HAP-1 (cell line): ENCODE measurements around the gene SNRPA.

Experiments
- DNase-seq, 2 experiments: peaks; one replicate each; pipeline ENCODE4 v3.0.0-alpha.2; 2016 to 2020; ENCODE audit warnings: low spot score in 2 of 2
- H3K27me3 ChIP-seq: fragments of 250-450 bp; sonication (Bioruptor Pico); 2 replicates; pipeline ENCODE4 v1.5.1; 2020; ENCODE audit warnings: low read depth, mild to moderate bottlenecking, moderate library complexity
- H3K36me3 ChIP-seq: fragments of 250-450 bp; sonication (Bioruptor Pico); replicated peaks from 2 replicates; pipeline ENCODE4 v1.5.1; 2020; ENCODE audit warnings: mild to moderate bottlenecking
- H3K4me1 ChIP-seq: fragments of 250-450 bp; sonication (Bioruptor Pico); 2 replicates; pipeline ENCODE4 v1.5.1; 2020; ENCODE audit warnings: mild to moderate bottlenecking
- H3K4me3 ChIP-seq: fragments of 250-450 bp; sonication (Bioruptor Pico); 2 replicates; pipeline ENCODE4 v1.5.1; 2020; ENCODE audit warnings: mild to moderate bottlenecking, moderate library complexity
- H3K9me3 ChIP-seq: fragments of 250-450 bp; sonication (Bioruptor Pico); 2 replicates; pipeline ENCODE4 v1.5.1; 2020; ENCODE audit warnings: mild to moderate bottlenecking, moderate library complexity
- in situ Hi-C: fragments of 300-500 bp; cut with MboI; formaldehyde crosslinking; loops from 3 replicates; pipeline ENCODE4 v1.14.3; 2020; ENCODE audit warnings: low sequenced_read_pairs, inconsistent platforms, mixed read lengths

The SNRPA gene

DNA sequence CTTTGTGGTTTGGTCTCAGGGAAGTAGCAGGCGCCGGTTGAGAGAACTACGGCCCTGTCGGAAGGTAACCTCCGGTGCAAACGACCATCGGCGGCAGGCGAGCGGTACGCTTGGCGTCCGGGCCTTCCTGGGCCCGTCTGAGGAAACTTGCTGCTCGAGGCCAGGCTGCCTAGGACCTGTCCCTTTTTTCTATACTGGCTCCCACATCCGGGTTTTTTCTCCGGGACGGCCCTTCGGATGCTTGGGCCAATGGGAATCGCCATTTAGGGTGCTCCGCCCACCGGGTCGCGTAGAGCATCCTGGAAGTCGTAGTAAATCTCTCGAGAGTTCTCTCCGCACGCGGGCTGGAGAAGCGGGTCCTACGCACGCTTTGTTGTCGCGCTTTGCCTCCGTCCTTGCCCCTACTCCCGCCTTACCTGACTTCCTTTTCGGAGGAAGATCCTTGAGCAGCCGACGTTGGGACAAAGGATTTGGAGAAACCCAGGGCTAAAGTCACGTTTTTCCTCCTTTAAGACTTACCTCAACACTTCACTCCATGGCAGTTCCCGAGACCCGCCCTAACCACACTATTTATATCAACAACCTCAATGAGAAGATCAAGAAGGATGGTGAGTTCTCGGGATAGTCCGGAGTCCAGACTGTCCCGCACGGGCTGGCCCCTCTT is at the start of gene SNRPA:
Gene SNRPA, plus strand, starts transcription at position 330 of the 664 bp plus-strand sequence. Its CDS starts 206 bp downstream, at position 536.
- Histone ChIP-seq H3K9me3 (no peaks in the 10 kb centered on the region), H3K36me3 (peaks cover 54% of the 10 kb centered on the region), H3K4me1 (peaks cover 22% of the 10 kb centered on the region), H3K27me3 (no peaks in the 10 kb centered on the region), H3K4me3 (peak within 1 kb of the TSS; percentile 74)
- peak; percentile 95 to 99 for DNase-seq
- in situ Hi-C loops = no loop called here

DNA sequence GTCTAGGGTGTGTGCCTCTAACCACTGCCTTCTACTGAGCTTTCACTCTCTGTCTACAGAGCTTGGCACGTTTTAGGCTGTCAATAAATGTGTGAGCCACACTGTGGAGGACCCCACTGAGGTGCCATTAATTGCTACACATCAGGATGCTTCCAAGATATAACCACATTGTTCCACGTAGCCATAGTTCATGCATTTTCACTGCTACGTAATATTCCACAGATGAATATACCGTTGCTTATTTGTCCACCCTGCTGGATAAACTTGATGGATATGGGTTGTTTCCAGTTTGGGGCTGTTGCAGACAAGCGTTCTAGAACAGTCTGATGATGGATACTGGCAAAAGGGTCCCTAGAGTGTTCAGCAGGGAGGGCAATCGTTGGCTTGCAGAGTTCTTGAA is 49.2 kb upstream of the SNRPA start:
- in situ Hi-C loops = no loop called here
- Histone ChIP-seq H3K4me3 (no peak overlapping the region), H3K27me3 (no peaks in the 10 kb centered on the region), H3K4me1 (no peaks in the 10 kb centered on the region), H3K36me3 (peaks cover 30% of the 10 kb centered on the region), H3K9me3 (no peaks in the 10 kb centered on the region)
- no peak for DNase-seq

DNA sequence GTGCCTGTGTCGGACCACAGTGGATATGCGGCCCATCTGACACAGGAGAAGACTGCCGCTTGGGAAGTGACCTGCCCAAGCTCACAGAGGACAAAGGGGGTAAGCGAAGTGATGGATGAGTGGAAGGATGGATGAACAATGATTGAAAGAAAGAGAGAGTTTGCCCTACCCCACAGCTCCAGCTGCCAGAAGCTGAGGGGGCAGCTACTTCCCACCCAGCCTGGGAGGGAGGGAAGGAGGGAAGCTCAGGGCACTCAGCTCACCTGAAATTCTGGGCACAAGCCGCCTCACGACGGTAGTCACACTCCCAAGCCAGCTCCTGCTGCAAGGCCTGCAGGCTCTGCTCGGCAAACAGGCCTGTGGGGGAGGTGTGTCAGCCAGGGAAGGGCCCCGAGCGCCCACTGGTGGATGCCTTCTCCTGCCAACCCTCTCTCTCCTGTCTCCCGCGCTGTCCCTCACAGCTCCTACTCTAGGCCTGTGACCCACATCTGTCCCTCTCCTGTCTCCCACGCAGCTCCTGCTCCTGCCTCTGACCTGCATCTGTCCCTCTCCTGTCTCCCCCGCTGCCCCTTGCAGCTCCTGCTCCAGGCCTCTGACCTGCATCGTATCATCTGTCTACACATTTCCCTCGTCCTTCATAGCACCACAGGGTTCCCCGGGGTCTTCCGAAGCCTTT is 48.5 kb upstream of the SNRPA start:
- DNase-seq = peak in 1 of 2 experiments; percentile 48
- H3K27me3 ChIP-seq = no peaks in the 10 kb centered on the region
- no peaks in the 10 kb centered on the region for H3K4me1 ChIP-seq
- no peaks in the 10 kb centered on the region for H3K9me3 ChIP-seq
- peaks cover 30% of the 10 kb centered on the region for H3K36me3 ChIP-seq
- H3K4me3 ChIP-seq = no peak overlapping the region
- in situ Hi-C loops = no loop called here

DNA sequence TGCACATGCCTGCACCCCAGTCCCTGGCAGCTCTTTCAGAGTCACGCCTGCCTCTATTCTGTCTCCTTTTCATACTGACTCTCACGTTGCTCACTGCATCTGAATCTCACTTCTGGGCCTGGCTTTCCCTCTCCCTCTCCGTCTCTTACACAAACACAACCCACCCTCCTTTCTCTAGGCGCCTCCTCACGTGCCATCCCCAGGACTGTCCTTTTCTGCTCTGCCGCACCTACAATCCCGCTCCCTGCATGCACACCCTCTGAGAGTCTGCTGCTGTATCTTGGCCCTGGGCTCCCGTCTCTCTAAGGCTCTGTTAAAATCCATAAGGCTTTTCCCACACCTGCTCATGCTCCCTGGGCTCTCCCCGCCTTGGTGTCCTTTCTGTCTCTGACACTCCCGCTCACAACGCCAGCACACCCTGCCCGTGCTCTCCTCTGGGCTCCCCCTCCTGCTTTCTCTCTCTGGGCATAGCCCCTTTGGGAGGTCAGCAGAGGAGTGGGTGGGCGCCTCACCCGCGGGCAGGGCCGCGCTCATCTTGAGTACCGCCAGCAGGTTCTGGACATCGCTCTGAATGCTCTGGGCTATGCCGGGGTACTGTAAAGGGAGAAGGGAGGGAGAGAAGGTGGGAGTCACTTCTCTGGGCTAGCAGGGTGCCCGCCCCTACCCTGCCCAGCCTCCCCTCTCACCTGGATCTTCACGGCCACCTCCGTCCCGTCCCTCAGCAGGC is 47.8 kb upstream of the SNRPA start:
- in situ Hi-C loops = no loop called here
- Histone ChIP-seq H3K9me3 (no peaks in the 10 kb centered on the region), H3K27me3 (no peaks in the 10 kb centered on the region), H3K4me3 (no peak overlapping the region), H3K4me1 (no peaks in the 10 kb centered on the region), H3K36me3 (peaks cover 30% of the 10 kb centered on the region)
- no peak for DNase-seq

- Histone ChIP-seq H3K36me3 (peaks cover 39% of the 10 kb centered on the region), H3K27me3 (no peaks in the 10 kb centered on the region), H3K9me3 (no peaks in the 10 kb centered on the region), H3K4me1 (no peaks in the 10 kb centered on the region), H3K4me3 (no peak overlapping the region)
- no peak for DNase-seq
- in situ Hi-C loops = no loop called here
Measured at GRCh38 chr19:40704491-40705361, 46.3 kb upstream of the SNRPA start.

DNA sequence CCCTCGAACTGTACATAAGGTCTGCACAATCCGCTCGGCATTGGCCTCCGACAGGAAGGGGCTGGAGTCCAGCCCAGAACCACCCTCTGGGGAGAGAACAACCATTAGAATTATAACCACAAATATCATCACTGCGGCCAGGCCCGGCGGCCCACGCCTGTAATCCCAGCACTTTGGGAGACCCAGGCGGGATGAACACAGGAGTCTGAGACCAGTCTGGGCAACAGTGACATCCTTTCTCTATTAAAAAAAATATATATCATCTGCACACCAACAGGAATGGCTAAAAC is 45.7 kb upstream of the SNRPA start:
- no peak overlapping the region for H3K4me3 ChIP-seq
- no peaks in the 10 kb centered on the region for H3K4me1 ChIP-seq
- H3K9me3 ChIP-seq = no peaks in the 10 kb centered on the region
- in situ Hi-C loops = no loop called here
- peaks cover 44% of the 10 kb centered on the region for H3K36me3 ChIP-seq
- no peaks in the 10 kb centered on the region for H3K27me3 ChIP-seq
- DNase-seq = no peak

- peaks cover 44% of the 10 kb centered on the region for H3K36me3 ChIP-seq
- no peaks in the 10 kb centered on the region for H3K4me1 ChIP-seq
- DNase-seq = no peak
- no peaks in the 10 kb centered on the region for H3K27me3 ChIP-seq
- no peak overlapping the region for H3K4me3 ChIP-seq
- no peaks in the 10 kb centered on the region for H3K9me3 ChIP-seq
- in situ Hi-C loops = no loop called here
Measured at GRCh38 chr19:40705950-40706619, 44.9 kb upstream of the SNRPA start.

GRCh38 chr19:40707615-40708014 is 43.4 kb upstream of the SNRPA start:
- DNase-seq = no peak
- in situ Hi-C loops = no loop called here
- no peaks in the 10 kb centered on the region for H3K4me1 ChIP-seq
- H3K9me3 ChIP-seq = no peaks in the 10 kb centered on the region
- H3K36me3 ChIP-seq = peaks cover 34% of the 10 kb centered on the region
- H3K27me3 ChIP-seq = no peaks in the 10 kb centered on the region
- H3K4me3 ChIP-seq = no peak overlapping the region

DNA sequence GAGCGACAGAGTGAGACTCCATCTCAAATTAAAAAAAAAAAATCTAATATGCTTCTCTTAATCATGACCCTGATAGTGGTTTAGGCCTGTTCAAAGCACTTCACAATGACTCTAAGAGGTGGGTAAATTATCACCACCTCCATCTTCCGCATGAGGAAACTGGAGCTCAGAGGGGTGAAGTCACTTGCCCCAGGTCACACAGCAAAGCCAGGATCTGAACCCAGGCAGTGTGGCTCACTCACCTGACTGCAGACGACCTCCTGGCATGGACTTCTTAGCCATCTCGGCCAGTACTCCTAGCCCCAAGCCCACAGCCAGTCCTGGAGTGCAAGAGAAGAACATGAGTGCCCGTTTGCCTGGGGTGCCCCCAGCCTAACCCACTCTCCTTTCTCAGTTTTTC is 41.2 kb upstream of the SNRPA start:
- H3K4me1 ChIP-seq = peaks cover 3% of the 10 kb centered on the region; the same call in 1 of the 2 replicates
- no peak for DNase-seq
- H3K9me3 ChIP-seq = no peaks in the 10 kb centered on the region
- peaks cover 27% of the 10 kb centered on the region for H3K36me3 ChIP-seq
- no peaks in the 10 kb centered on the region for H3K27me3 ChIP-seq
- H3K4me3 ChIP-seq = no peak overlapping the region
- in situ Hi-C loops = no loop called here

DNA sequence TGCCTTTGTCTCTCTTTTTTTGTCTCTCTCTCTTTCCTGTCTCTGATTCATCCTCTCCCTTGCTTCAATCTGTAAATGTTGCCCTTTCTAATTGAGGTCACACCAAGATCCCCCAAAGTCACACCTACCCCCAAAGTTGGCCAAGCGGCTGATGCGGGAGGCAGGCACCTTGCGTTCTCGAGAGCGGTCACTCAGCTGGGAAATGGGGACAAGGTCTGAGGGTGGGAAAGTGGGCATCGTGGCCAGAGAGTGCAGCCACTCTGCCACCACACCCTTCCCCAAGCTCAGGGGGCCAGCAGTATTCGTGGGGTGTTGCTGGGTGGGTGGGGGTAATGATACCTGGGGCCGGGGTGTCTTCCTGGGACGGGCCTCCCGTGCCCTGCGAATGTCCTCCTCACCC is 37.1 kb upstream of the SNRPA start:
- in situ Hi-C loops = no loop called here
- no peaks in the 10 kb centered on the region for H3K27me3 ChIP-seq
- H3K4me1 ChIP-seq = peaks cover 12% of the 10 kb centered on the region
- peaks cover 18% of the 10 kb centered on the region for H3K36me3 ChIP-seq
- no peaks in the 10 kb centered on the region for H3K9me3 ChIP-seq
- no peak for DNase-seq
- H3K4me3 ChIP-seq = no peak overlapping the region

GRCh38 chr19:40714441-40715299 is 36.3 kb upstream of the SNRPA start:
- in situ Hi-C loops = no loop called here
- peak overlapping the region; percentile 62 for H3K4me3 ChIP-seq
- peaks cover 10% of the 10 kb centered on the region for H3K36me3 ChIP-seq
- peak; percentile 83 to 95 for DNase-seq
- peaks cover 12% of the 10 kb centered on the region for H3K4me1 ChIP-seq
- H3K9me3 ChIP-seq = no peaks in the 10 kb centered on the region
- no peaks in the 10 kb centered on the region for H3K27me3 ChIP-seq

DNA sequence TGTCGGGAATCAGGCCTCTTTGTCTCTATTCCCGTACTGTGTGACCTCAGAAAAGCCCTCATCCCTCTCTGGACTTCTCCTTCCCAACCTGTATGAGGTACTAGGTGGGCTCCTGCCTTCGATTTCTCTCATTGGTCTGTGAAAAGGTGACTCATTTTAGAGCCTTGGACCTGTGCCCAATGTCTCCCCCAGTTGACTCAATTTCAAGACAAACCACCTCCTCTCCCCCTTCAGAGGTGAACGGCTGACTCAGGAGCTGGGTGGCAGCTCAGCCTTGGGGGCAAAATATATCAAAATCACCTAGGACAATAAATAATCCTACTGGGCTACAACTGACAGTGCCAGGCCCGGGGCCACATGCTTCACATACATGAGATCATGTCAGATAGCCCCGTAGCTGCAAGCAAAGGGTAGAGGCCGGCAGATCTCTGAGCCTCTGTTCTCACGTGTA is 34.9 kb upstream of the SNRPA start:
- peaks cover 15% of the 10 kb centered on the region for H3K4me1 ChIP-seq

More for the DNA sequence above, 34.9 kb upstream of the SNRPA start:
- peaks cover 4% of the 10 kb centered on the region; the same call in 1 of the 2 replicates for H3K36me3 ChIP-seq
- H3K27me3 ChIP-seq = no peaks in the 10 kb centered on the region
- in situ Hi-C loops = no loop called here
- H3K9me3 ChIP-seq = no peaks in the 10 kb centered on the region
- peak in 1 of 2 experiments; percentile 35 for DNase-seq
- H3K4me3 ChIP-seq = peak overlapping the region; percentile 62
